Peyer's patch (tissue), 4 donors: Measurements from ENCODE around the gene GALNT12.

Experiments
- POLR2A ChIP-seq, 2 donors: fragments of 450-650 bp; IDR thresholded peaks; one replicate each; pipeline ENCODE4 v1.5.1; 2017; ENCODE audit warnings: antibody characterized with exemption in 2 of 2, mild to moderate bottlenecking in 2 of 2, moderate library complexity in 2 of 2
- TF ChIP-seq, protein P1 (sequence below), 6 experiments: fragments of 450-650 bp in 4 of 6; fragments of 200-600 bp in 2 of 6; sonication (generic) in 1 of 6; IDR thresholded peaks; one replicate each; pipeline ENCODE4 v1.5.1; 2017 to 2019; ENCODE audit warnings: antibody characterized with exemption in 6 of 6, mild to moderate bottlenecking in 3 of 6, moderate library complexity in 1 of 6

DNA sequence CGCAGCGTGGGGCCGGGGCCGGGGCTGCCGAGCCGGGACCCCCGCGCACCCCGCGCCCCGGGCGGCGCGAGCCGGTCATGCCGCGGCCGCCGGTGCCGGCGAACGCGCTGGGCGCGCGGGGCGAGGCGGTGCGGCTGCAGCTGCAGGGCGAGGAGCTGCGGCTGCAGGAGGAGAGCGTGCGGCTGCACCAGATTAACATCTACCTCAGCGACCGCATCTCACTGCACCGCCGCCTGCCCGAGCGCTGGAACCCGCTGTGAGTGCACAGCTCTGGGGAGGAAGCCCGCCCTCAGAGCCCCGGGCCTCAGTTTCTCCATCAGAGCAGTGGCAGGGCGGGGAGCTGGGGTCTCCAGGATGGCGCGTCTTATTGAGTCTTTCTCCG is 335 bp downstream of the GALNT12 start:
- TF ChIP-seq, protein P1, sequence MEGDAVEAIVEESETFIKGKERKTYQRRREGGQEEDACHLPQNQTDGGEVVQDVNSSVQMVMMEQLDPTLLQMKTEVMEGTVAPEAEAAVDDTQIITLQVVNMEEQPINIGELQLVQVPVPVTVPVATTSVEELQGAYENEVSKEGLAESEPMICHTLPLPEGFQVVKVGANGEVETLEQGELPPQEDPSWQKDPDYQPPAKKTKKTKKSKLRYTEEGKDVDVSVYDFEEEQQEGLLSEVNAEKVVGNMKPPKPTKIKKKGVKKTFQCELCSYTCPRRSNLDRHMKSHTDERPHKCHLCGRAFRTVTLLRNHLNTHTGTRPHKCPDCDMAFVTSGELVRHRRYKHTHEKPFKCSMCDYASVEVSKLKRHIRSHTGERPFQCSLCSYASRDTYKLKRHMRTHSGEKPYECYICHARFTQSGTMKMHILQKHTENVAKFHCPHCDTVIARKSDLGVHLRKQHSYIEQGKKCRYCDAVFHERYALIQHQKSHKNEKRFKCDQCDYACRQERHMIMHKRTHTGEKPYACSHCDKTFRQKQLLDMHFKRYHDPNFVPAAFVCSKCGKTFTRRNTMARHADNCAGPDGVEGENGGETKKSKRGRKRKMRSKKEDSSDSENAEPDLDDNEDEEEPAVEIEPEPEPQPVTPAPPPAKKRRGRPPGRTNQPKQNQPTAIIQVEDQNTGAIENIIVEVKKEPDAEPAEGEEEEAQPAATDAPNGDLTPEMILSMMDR (IDR thresholded peaks at IDR 0.05): no peak
- TF ChIP-seq POLR2A (IDR thresholded peaks at IDR 0.05): no peak
